Measurements from ENCODE around the gene MICAL3. TPM values are rescaled to one million over a fixed set of nuclear protein-coding genes. Genes with fewer than 3 reads are reported as not detected.

Gene MICAL3
- polyA plus RNA-seq, 2 of the 4 experiments (the other 2 are of a cell fraction): 20.5 to 30.1 TPM

GRCh38 chr22:17972385-17973191 lies 51.8 kb downstream of the MICAL3 start:
- Histone ChIP-seq H3K27ac (peak overlapping the region; percentile 87 to 93), H3K9me3 (no peaks in the 10 kb centered on the region), H3K4me1 (peaks cover 78% of the 10 kb centered on the region), H3K4me2 (peak overlapping the region; percentile 92), H3K4me3 (peak overlapping the region; percentile 27; the same call in 2 of the 3 replicates)
- WGBS (ENCODE audit: missing lambda C conversion rate): 13% methylated on average over 11 of the region's 16 CpGs
- TF ChIP-seq TP53 (CRISPR knock-in tag; IDR thresholded peaks at IDR 0.05): no peak
- no peak for TF ChIP-seq MAZ (IDR thresholded peaks at IDR 0.05; ENCODE audit: borderline replicate concordance, low read depth, low read length)
- TF ChIP-seq RAD21 (conservative IDR thresholded peaks at IDR 0.05 in 1 of 2, IDR thresholded peaks at IDR 0.05 in 1 of 2): peak in 1 of 2 experiments; percentile 11; a peak in 1 of 5 replicates
- no peak for TF ChIP-seq CBX2 (IDR thresholded peaks at IDR 0.05; ENCODE audit: borderline replicate concordance, low read depth)
- TF ChIP-seq FOSL2 (IDR thresholded peaks at IDR 0.05): no peak
- TF ChIP-seq FOSL2 (CRISPR knock-in tag; IDR thresholded peaks at IDR 0.05): peak; percentile 42
- no peak for TF ChIP-seq RNF2 (IDR thresholded peaks at IDR 0.05; ENCODE audit: borderline replicate concordance, low read depth)
- no peak for TF ChIP-seq ELK1 (IDR thresholded peaks at IDR 0.05; ENCODE audit: low read depth, low read length)
- no peak for TF ChIP-seq CTCF (IDR thresholded peaks at IDR 0.05)
- peak; percentile 71 for TF ChIP-seq MAX (IDR thresholded peaks at IDR 0.05)
- TF ChIP-seq EP300 (IDR thresholded peaks at IDR 0.05): peak; percentile 18 to 67; a peak in 1 of 5 replicates
- no peak for TF ChIP-seq NPAS2 (CRISPR knock-in tag; IDR thresholded peaks at IDR 0.05; ENCODE audit: borderline replicate concordance)
- TF ChIP-seq ZNF302 (CRISPR knock-in tag; IDR thresholded peaks at IDR 0.05): no peak
- TF ChIP-seq FOSB (CRISPR knock-in tag; IDR thresholded peaks at IDR 0.05): no peak
- no peak for TF ChIP-seq SREBF2 (IDR thresholded peaks at IDR 0.05)
- no peak for TF ChIP-seq RFX5 (IDR thresholded peaks at IDR 0.05)
- no peak for TF ChIP-seq JUNB (IDR thresholded peaks at IDR 0.05)
- no peak for TF ChIP-seq ZSCAN20 (CRISPR knock-in tag; IDR thresholded peaks at IDR 0.05)
- no peak for TF ChIP-seq ATOH8 (CRISPR knock-in tag; IDR thresholded peaks at IDR 0.05; ENCODE audit: low read depth)
- no peak for TF ChIP-seq KDM5A (IDR thresholded peaks at IDR 0.05)
- peak; percentile 93 to 98 for TF ChIP-seq CEBPB (IDR thresholded peaks at IDR 0.05)
- TF ChIP-seq USF2 (IDR thresholded peaks at IDR 0.05): peak; percentile 52
- peak; percentile 68 for TF ChIP-seq GATA3 (IDR thresholded peaks at IDR 0.05; ENCODE audit: borderline replicate concordance)
- peak; percentile 58; the same call in 1 of the 2 replicates for TF ChIP-seq RARB (CRISPR knock-in tag; IDR thresholded peaks at IDR 0.05)
- TF ChIP-seq ESRRA (IDR thresholded peaks at IDR 0.05; ENCODE audit: borderline replicate concordance, low read length): no peak
- TF ChIP-seq SMC3 (IDR thresholded peaks at IDR 0.05): 0 out of 3 replicates have a peak, but pooled peaks have one; percentile 11
- TF ChIP-seq, protein P1, sequence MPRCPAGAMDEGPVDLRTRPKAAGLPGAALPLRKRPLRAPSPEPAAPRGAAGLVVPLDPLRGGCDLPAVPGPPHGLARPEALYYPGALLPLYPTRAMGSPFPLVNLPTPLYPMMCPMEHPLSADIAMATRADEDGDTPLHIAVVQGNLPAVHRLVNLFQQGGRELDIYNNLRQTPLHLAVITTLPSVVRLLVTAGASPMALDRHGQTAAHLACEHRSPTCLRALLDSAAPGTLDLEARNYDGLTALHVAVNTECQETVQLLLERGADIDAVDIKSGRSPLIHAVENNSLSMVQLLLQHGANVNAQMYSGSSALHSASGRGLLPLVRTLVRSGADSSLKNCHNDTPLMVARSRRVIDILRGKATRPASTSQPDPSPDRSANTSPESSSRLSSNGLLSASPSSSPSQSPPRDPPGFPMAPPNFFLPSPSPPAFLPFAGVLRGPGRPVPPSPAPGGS (IDR thresholded peaks at IDR 0.05): no peak
- TF ChIP-seq ZC3H11A (IDR thresholded peaks at IDR 0.05): no peak
- no peak for TF ChIP-seq BHLHE40 (IDR thresholded peaks at IDR 0.05; ENCODE audit: low read depth, low read length)
- peak; percentile 52 to 65; a peak in 3 of 5 replicates for TF ChIP-seq JUN (IDR thresholded peaks at IDR 0.05)
- peak; percentile 16 to 82 for DNase-seq (ENCODE audit: low read depth in 1 of 2, low spot score in 1 of 2)
- no peak for FAIRE-seq
- ChIA-PET CTCF (interaction anchor here (1.2 kb wide), 1 partner anchor 103 kb away, joined by 4 read pairs; no protein-coding TSS in a partner anchor), POLR2A (no interaction called here)
- ATAC-seq: peak; percentile 70 to 78
